Naive thymus-derived CD8-positive, alpha-beta T cell (primary cell): ENCODE data around the gene WDR7. TPM values are rescaled to one million over a fixed set of nuclear protein-coding genes. Genes with fewer than 3 reads are reported as not detected.

Source experiments
- ATAC-seq, 2 donors: fragments of 150-1000 bp; cut with Tn5 transposase in 1 of 2; sonication (Bioruptor Pico), chemical (Tn5 transposase) in 1 of 2; 1 replicate in 1 of 2; 2 replicates in 1 of 2; pipeline ENCODE4 v1.10.0; 2021; ENCODE audit warnings: mild to moderate bottlenecking in 2 of 2, moderate library complexity in 2 of 2
- POLR2A ChIA-PET: fragments of 350-600 bp; sonication (Branson Sonifier 250); formaldehyde crosslinking; loops from one replicate; lab custom pipeline; 2021; ENCODE audit warnings: antibody characterized with exemption; lab: Charles Lee
- DNase-seq, 10 donors: peaks; one replicate each; pipeline versions ENCODE4 v3.0.0 to v3.0.0-alpha.2; 2020 to 2022
- H3K27ac Mint-ChIP-seq, 10 donors: one replicate each; pipeline ENCODE4 v1.8.0; 2020 to 2022; ENCODE audit warnings: mild to moderate bottlenecking in 10 of 10, mixed read lengths in 10 of 10, moderate library complexity in 4 of 10, inconsistent platforms in 1 of 10
- H3K27me3 Mint-ChIP-seq, 5 donors: one replicate each; pipeline ENCODE4 v1.8.0; 2021 to 2022; ENCODE audit warnings: mixed read lengths in 5 of 5
- H3K36me3 Mint-ChIP-seq, 3 donors: one replicate each; pipeline ENCODE4 v1.8.0; 2020 to 2022; ENCODE audit warnings: mixed read lengths in 3 of 3, mild to moderate bottlenecking in 2 of 3, inconsistent platforms in 1 of 3
- H3K4me1 Mint-ChIP-seq, 4 donors: one replicate each; pipeline ENCODE4 v1.8.0; 2021 to 2022; ENCODE audit warnings: mixed read lengths in 4 of 4
- H3K4me3 Mint-ChIP-seq, 10 donors: one replicate each; pipeline ENCODE4 v1.8.0; 2020 to 2022; ENCODE audit warnings: mild to moderate bottlenecking in 10 of 10, mixed read lengths in 10 of 10, moderate library complexity in 6 of 10, inconsistent platforms in 1 of 10
- H3K9me3 Mint-ChIP-seq, 9 donors: one replicate each; pipeline ENCODE4 v1.8.0; 2020 to 2022; ENCODE audit warnings: mixed read lengths in 9 of 9, mild to moderate bottlenecking in 3 of 9, inconsistent platforms in 1 of 9, moderate library complexity in 1 of 9
- polyA plus RNA-seq, 3 donors: library from polyadenylated mRNA; unstranded; fragments of 300-500 nt; fragmentation: Illumina TruSeq; gene quantifications; one replicate each; pipeline ENCODE4 v1.2.3, GENCODE V29; 2021
- total RNA-seq, 8 experiments: library from RNA in 2 of 8; stranded (reverse) in 2 of 8; gene quantifications; one replicate each; pipeline ENCODE4 v1.2.3 and lab custom pipeline; 2021 to 2026

WDR7 gene
- total and polyA plus RNA-seq, 5 experiments from 2014 or later, result 17.8 to 42.7 (median 27.1) TPM

- Mint-ChIP-seq H3K9me3 (no peaks in the 10 kb centered on the region), H3K36me3 (peaks cover 21 to 73% (median 48%) of the 10 kb centered on the region in 3 donors), H3K27ac (no peak overlapping the region), H3K4me3 (no peak overlapping the region), H3K27me3 (no peaks in the 10 kb centered on the region), H3K4me1 (peaks cover 0 to 2% (median 2%) of the 10 kb centered on the region in 4 donors)
- DNase-seq (no peak), ATAC-seq (no peak)
- POLR2A ChIA-PET, result no interaction called here
These were observed 375.2 kb downstream of the WDR7 start for GRCh38 chr18:57026316-57026715.

- no peak overlapping the region for H3K27ac Mint-ChIP-seq
- no peak for DNase-seq
- no peak for ATAC-seq
- no peak overlapping the region for H3K4me3 Mint-ChIP-seq
- POLR2A ChIA-PET, result no interaction called here
- peaks cover 0 to 2% (median 2%) of the 10 kb centered on the region in 4 donors for H3K4me1 Mint-ChIP-seq
- H3K9me3 Mint-ChIP-seq, result peaks cover 0 to 1% (median 0%) of the 10 kb centered on the region in 9 donors
- peaks cover 21 to 74% (median 52%) of the 10 kb centered on the region in 3 donors for H3K36me3 Mint-ChIP-seq
- no peaks in the 10 kb centered on the region for H3K27me3 Mint-ChIP-seq
These were observed 376.1 kb downstream of the WDR7 start for GRCh38 chr18:57027190-57027708.

DNA sequence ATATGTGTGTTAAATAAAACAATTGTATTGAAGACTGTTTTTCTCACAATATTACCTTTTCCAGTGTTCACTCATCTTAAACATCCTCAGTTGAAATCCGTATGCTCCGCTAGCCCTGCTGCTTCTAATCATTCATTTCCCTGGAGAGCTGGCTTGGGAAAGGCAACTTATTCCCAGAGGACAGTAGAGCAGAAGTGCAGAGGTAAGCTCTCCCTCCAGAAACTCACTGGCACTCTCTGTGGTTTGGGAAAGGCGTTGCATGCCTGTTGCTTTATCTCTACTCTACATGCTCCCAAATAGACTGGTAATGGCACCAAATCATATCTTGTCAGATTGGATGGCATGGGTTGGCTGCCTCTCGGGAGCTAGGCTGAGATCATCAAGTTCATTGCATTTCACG lies 378.6 kb downstream of the WDR7 start:
- no peak for ATAC-seq
- Mint-ChIP-seq H3K27ac (peak overlapping the region in 1 of 10 donors; percentile 71), H3K27me3 (no peaks in the 10 kb centered on the region), H3K4me3 (no peak overlapping the region), H3K4me1 (no peaks in the 10 kb centered on the region), H3K9me3 (peaks cover 0 to 5% (median 0%) of the 10 kb centered on the region in 9 donors), H3K36me3 (peaks cover 21 to 64% (median 50%) of the 10 kb centered on the region in 3 donors)
- DNase-seq, result no peak
- POLR2A ChIA-PET, result no interaction called here

- POLR2A ChIA-PET, result no interaction called here
- Mint-ChIP-seq H3K9me3 (peaks cover 0 to 11% (median 0%) of the 10 kb centered on the region in 9 donors), H3K27me3 (no peaks in the 10 kb centered on the region), H3K36me3 (peaks cover 21 to 59% (median 50%) of the 10 kb centered on the region in 3 donors), H3K27ac (no peak overlapping the region), H3K4me1 (no peaks in the 10 kb centered on the region), H3K4me3 (no peak overlapping the region)
- ATAC-seq (no peak), DNase-seq (no peak)
These were observed 379.3 kb downstream of the WDR7 start for GRCh38 chr18:57030417-57030816.

- peaks cover under 1 to 16% (median 13%) of the 10 kb centered on the region in 3 donors for H3K36me3 Mint-ChIP-seq
- H3K9me3 Mint-ChIP-seq, result peaks cover 0 to 16% (median 0%) of the 10 kb centered on the region in 9 donors
- no peak for DNase-seq
- peaks cover 0 to 14% (median 4%) of the 10 kb centered on the region in 5 donors for H3K27me3 Mint-ChIP-seq
- H3K4me3 Mint-ChIP-seq, result no peak overlapping the region
- no peak for ATAC-seq
- POLR2A ChIA-PET, result no interaction called here
- peaks cover 0 to 3% (median 0%) of the 10 kb centered on the region in 4 donors for H3K4me1 Mint-ChIP-seq
- H3K27ac Mint-ChIP-seq, result no peak overlapping the region
These were observed 384.4 kb downstream of the WDR7 start for GRCh38 chr18:57035590-57035989.

DNA sequence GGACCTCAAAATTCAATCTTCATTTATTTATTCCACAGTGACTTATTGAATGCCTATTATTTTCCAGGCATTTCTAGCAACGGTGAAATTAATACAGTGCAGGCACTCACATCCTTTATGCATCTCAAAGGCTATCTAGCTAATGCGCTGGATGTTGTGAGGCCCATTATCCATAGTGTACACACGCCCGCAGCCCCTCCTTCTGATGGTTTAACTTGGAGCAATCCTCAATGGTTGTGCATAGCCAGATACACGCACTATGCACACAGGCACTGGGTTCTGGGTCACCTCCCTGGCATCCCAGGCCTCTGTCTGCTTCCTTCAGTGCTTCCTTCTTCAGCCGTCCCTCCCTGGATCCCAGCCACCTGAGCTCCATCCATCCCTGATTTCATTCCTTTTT lies 387.2 kb downstream of the WDR7 start:
- Mint-ChIP-seq H3K27ac (no peak overlapping the region), H3K4me1 (peaks cover 0 to 3% (median 0%) of the 10 kb centered on the region in 4 donors), H3K27me3 (peaks cover 2 to 14% (median 4%) of the 10 kb centered on the region in 5 donors), H3K9me3 (peaks cover 0 to 16% (median 0%) of the 10 kb centered on the region in 9 donors), H3K36me3 (no peaks in the 10 kb centered on the region), H3K4me3 (no peak overlapping the region)
- POLR2A ChIA-PET, result no interaction called here
- DNase-seq (no peak), ATAC-seq (no peak)

DNA sequence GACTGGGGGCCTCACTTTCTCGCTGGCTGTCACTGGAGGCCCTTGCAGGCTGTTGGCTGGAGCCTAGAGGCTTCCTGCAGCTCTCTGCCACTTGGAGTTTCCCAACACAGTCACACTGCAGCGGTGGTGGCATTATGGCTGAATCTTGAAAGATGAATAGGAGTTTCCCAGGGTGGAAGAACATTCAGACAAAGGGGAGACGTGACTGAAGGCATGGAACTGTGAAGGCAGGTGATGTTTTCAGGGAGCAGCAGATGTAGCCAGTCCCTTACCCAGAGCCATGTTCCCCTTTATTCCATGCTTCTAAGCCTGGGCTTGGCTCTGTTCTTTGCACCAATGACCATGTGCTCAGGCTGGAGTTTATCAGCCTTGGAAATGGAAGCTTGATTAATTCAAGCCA lies 389.0 kb downstream of the WDR7 start:
- Mint-ChIP-seq H3K4me1 (peaks cover 0 to 3% (median 0%) of the 10 kb centered on the region in 4 donors), H3K36me3 (no peaks in the 10 kb centered on the region), H3K27ac (peak overlapping the region in 1 of 10 donors; percentile 53), H3K9me3 (peaks cover 0 to 7% (median 0%) of the 10 kb centered on the region in 9 donors), H3K27me3 (peaks cover 2 to 14% (median 6%) of the 10 kb centered on the region in 5 donors), H3K4me3 (no peak overlapping the region)
- ATAC-seq (no peak), DNase-seq (no peak)
- POLR2A ChIA-PET, result no interaction called here

DNA sequence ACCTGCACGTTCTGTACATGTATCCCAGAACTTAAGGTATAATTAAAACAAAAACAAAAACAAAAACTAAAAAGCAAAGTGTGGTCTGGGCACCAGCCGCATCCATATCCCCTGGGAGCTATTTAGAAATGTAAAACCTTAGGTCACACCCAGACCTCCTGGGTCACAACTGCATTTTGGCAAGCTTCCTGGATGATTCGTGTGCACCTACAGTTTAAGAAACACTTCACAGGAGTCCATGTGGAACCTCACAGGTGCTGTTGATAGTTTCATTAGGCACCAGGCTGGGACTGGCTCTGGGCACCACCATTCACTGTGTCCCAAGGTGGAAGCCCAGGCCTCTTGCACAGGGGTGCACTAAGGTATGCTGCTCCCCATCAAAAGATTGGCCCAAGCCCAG lies 392.1 kb downstream of the WDR7 start:
- Mint-ChIP-seq H3K9me3 (peaks cover 0 to 5% (median 0%) of the 10 kb centered on the region in 9 donors), H3K4me1 (peaks cover 0 to 3% (median 0%) of the 10 kb centered on the region in 4 donors), H3K27me3 (peaks cover 2 to 14% (median 8%) of the 10 kb centered on the region in 5 donors), H3K27ac (no peak overlapping the region), H3K4me3 (no peak overlapping the region), H3K36me3 (no peaks in the 10 kb centered on the region)
- POLR2A ChIA-PET, result no interaction called here
- DNase-seq (no peak), ATAC-seq (no peak)

DNA sequence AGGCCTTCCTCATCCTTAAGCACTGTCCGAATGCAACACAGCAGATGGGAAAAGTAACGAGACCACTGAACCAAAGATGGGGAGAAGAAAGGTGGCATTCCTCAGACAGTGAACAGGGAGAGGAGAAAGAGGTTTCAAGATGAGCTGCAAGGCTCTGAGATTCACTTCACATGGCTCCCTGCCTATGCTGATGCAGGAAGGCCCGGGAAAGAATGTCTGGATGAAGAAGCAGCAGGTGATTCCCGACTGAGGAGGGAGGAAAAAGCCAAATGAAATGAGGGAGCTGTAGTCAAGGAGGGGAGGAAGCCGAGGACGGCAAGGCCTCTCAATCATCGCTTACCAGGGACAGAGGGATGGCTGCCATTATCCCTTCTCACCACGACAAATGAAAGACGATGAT lies 397.2 kb downstream of the WDR7 start:
- POLR2A ChIA-PET, result no interaction called here
- H3K4me3 Mint-ChIP-seq, result no peak overlapping the region
- no peaks in the 10 kb centered on the region for H3K36me3 Mint-ChIP-seq
- peaks cover 0 to 3% (median 0%) of the 10 kb centered on the region in 9 donors for H3K9me3 Mint-ChIP-seq
- peaks cover 0 to 2% (median 0%) of the 10 kb centered on the region in 4 donors for H3K4me1 Mint-ChIP-seq
- no peak for DNase-seq
- no peak overlapping the region for H3K27ac Mint-ChIP-seq
- peaks cover 0 to 6% (median 0%) of the 10 kb centered on the region in 5 donors for H3K27me3 Mint-ChIP-seq
- no peak for ATAC-seq

- peaks cover 0 to 3% (median 0%) of the 10 kb centered on the region in 9 donors for H3K9me3 Mint-ChIP-seq
- H3K27ac Mint-ChIP-seq, result no peak overlapping the region
- no peak for DNase-seq
- peaks cover 0 to under 1% (median 0%) of the 10 kb centered on the region in 3 donors for H3K36me3 Mint-ChIP-seq
- peaks cover 0 to 2% (median 0%) of the 10 kb centered on the region in 4 donors for H3K4me1 Mint-ChIP-seq
- H3K4me3 Mint-ChIP-seq, result no peak overlapping the region
- no peak for ATAC-seq
- peaks cover 0 to 6% (median 0%) of the 10 kb centered on the region in 5 donors for H3K27me3 Mint-ChIP-seq
- POLR2A ChIA-PET, result no interaction called here
These were observed 397.7 kb downstream of the WDR7 start for GRCh38 chr18:57048859-57049258.

- H3K9me3 Mint-ChIP-seq, result peaks cover 0 to 16% (median 7%) of the 10 kb centered on the region in 9 donors
- ATAC-seq, result no peak
- H3K4me1 Mint-ChIP-seq, result peaks cover 0 to 2% (median 0%) of the 10 kb centered on the region in 4 donors
- peaks cover 0 to 5% (median 0%) of the 10 kb centered on the region in 3 donors for H3K36me3 Mint-ChIP-seq
- peaks cover 0 to 6% (median 5%) of the 10 kb centered on the region in 5 donors for H3K27me3 Mint-ChIP-seq
- POLR2A ChIA-PET, result no interaction called here
- DNase-seq, result no peak
- no peak overlapping the region for H3K4me3 Mint-ChIP-seq
- H3K27ac Mint-ChIP-seq, result no peak overlapping the region
These were observed 399.3 kb downstream of the WDR7 start for GRCh38 chr18:57050310-57050949.

DNA sequence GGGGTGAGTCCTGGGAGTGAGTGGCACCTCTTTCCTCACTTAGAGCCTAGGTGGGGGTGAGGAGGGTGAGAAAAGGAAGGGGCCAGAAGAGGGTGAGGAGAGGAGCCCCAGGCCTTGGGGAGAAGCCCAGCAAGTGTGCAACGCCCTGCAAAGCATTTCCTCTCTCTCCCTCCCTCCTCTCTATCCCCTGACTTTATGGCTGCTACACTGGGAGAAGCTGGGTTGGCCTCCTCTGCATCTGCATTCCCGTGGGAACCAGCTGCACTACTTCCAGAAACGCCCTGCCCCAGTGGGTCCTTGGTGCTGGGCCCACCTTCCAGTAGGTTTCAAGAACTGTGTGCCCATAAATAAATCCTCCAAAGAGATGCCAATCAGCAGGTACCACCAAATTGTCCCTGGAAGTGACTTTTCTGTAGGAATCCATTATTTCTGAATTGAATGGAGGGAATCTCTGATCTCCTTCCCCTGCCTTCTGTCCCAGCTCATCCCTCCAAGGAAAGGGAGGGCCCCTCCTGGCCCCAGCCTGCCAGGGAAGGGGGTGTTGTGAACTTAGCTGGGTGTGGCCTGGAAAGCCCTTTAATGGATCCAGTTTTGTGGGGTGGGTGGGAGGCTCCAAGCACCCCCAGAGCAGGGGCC lies 400.0 kb downstream of the WDR7 start:
- H3K27me3 Mint-ChIP-seq, result peaks cover 0 to 13% (median 5%) of the 10 kb centered on the region in 5 donors
- H3K27ac Mint-ChIP-seq, result no peak overlapping the region
- peaks cover 0 to 22% (median 7%) of the 10 kb centered on the region in 9 donors for H3K9me3 Mint-ChIP-seq
- no peak for ATAC-seq
- DNase-seq, result no peak
- POLR2A ChIA-PET, result no interaction called here
- no peak overlapping the region for H3K4me3 Mint-ChIP-seq
- H3K4me1 Mint-ChIP-seq, result peaks cover 0 to 2% (median 0%) of the 10 kb centered on the region in 4 donors
- peaks cover 0 to 5% (median 0%) of the 10 kb centered on the region in 3 donors for H3K36me3 Mint-ChIP-seq

- Mint-ChIP-seq H3K36me3 (peaks cover 0 to 5% (median 0%) of the 10 kb centered on the region in 3 donors), H3K27me3 (peaks cover 0 to 15% (median 5%) of the 10 kb centered on the region in 5 donors)
These were observed 400.5 kb downstream of the WDR7 start for GRCh38 chr18:57051657-57052044.

More at GRCh38 chr18:57051657-57052044, 400.5 kb downstream of the WDR7 start:
- no peak overlapping the region for H3K4me3 Mint-ChIP-seq
- POLR2A ChIA-PET, result no interaction called here
- no peak for ATAC-seq
- DNase-seq, result no peak
- peaks cover 0 to 22% (median 7%) of the 10 kb centered on the region in 9 donors for H3K9me3 Mint-ChIP-seq
- H3K4me1 Mint-ChIP-seq, result peaks cover 0 to 2% (median 0%) of the 10 kb centered on the region in 4 donors
- no peak overlapping the region for H3K27ac Mint-ChIP-seq
